ENCODE results near the gene HMX3. TPM values are rescaled to one million over a fixed set of nuclear protein-coding genes. Genes with fewer than 3 reads are reported as not detected.

Gene HMX3
- total RNA-seq, 4 donors from 2014 or later = not detected

- TF ChIP-seq EP300 (IDR thresholded peaks at IDR 0.05) (no peak), POLR2A (IDR thresholded peaks at IDR 0.05) (no peak), CTCF (IDR thresholded peaks at IDR 0.05) (no peak)
- no peak for DNase-seq (ENCODE audit: low spot score in 2 of 2)
- Histone ChIP-seq H3K27ac (no peak overlapping the region), H3K4me3 (no peak overlapping the region), H3K4me1 (no peaks in the 10 kb centered on the region), H3K36me3 (no peaks in the 10 kb centered on the region), H3K9me3 (no peaks in the 10 kb centered on the region), H3K27me3 (peaks cover 0 to 6% of the 10 kb centered on the region in 2 donors)
- WGBS, 2 donors = 60 to 75% methylated on average over 4 of the region's 4 CpGs
Measured at GRCh38 chr10:123093489-123093888, 42.3 kb upstream of the HMX3 start.

GRCh38 chr10:123096452-123096851 is 39.3 kb upstream of the HMX3 start:
- Histone ChIP-seq H3K4me3 (no peak overlapping the region), H3K36me3 (no peaks in the 10 kb centered on the region), H3K27me3 (peaks cover 0 to 6% of the 10 kb centered on the region in 2 donors), H3K27ac (no peak overlapping the region), H3K4me1 (no peaks in the 10 kb centered on the region), H3K9me3 (no peaks in the 10 kb centered on the region)
- TF ChIP-seq POLR2A (IDR thresholded peaks at IDR 0.05) = no peak
- TF ChIP-seq CTCF (IDR thresholded peaks at IDR 0.05) = no peak
- no peak for TF ChIP-seq EP300 (IDR thresholded peaks at IDR 0.05)
- 78 to 88% methylated on average over 5 of the region's 5 CpGs for WGBS, 2 donors
- no peak for DNase-seq (ENCODE audit: low spot score in 2 of 2)

- Histone ChIP-seq H3K4me3 (no peak overlapping the region), H3K4me1 (no peaks in the 10 kb centered on the region), H3K36me3 (no peaks in the 10 kb centered on the region), H3K27ac (no peak overlapping the region), H3K9me3 (no peaks in the 10 kb centered on the region), H3K27me3 (peaks cover 0 to 2% of the 10 kb centered on the region in 2 donors)
- no peak for TF ChIP-seq EP300 (IDR thresholded peaks at IDR 0.05)
- no peak for TF ChIP-seq POLR2A (IDR thresholded peaks at IDR 0.05)
- no peak for TF ChIP-seq CTCF (IDR thresholded peaks at IDR 0.05)
- no peak for DNase-seq (ENCODE audit: low spot score in 2 of 2)
- 79 to 94% methylated on average over 7 of the region's 7 CpGs for WGBS, 2 donors
Measured at GRCh38 chr10:123097039-123097438, 38.7 kb upstream of the HMX3 start.

- H3K27me3 ChIP-seq = no peaks in the 10 kb centered on the region
- H3K27ac ChIP-seq = no peak overlapping the region
- no peak for DNase-seq (ENCODE audit: low spot score in 2 of 2)
- no peaks in the 10 kb centered on the region for H3K4me1 ChIP-seq
- H3K4me3 ChIP-seq = no peak overlapping the region
- no peaks in the 10 kb centered on the region for H3K9me3 ChIP-seq
- no peak for TF ChIP-seq POLR2A (IDR thresholded peaks at IDR 0.05)
- no peak for TF ChIP-seq CTCF (IDR thresholded peaks at IDR 0.05)
- TF ChIP-seq EP300 (IDR thresholded peaks at IDR 0.05) = no peak
- WGBS, 2 donors = 82% methylated on average over 7 of the region's 7 CpGs
- no peaks in the 10 kb centered on the region for H3K36me3 ChIP-seq
Measured at GRCh38 chr10:123100030-123100762, 35.6 kb upstream of the HMX3 start.

- H3K4me1 ChIP-seq = no peaks in the 10 kb centered on the region
- no peak overlapping the region for H3K4me3 ChIP-seq
- H3K27me3 ChIP-seq = no peaks in the 10 kb centered on the region
- 60 to 62% methylated on average over 9 of the region's 9 CpGs for WGBS, 2 donors
- no peak overlapping the region for H3K27ac ChIP-seq
- no peaks in the 10 kb centered on the region for H3K9me3 ChIP-seq
- TF ChIP-seq CTCF (IDR thresholded peaks at IDR 0.05) (no peak), POLR2A (IDR thresholded peaks at IDR 0.05) (no peak), EP300 (IDR thresholded peaks at IDR 0.05) (no peak)
- DNase-seq (ENCODE audit: low spot score in 2 of 2) = no peak
- H3K36me3 ChIP-seq = no peaks in the 10 kb centered on the region
Measured at GRCh38 chr10:123101872-123102271, 33.9 kb upstream of the HMX3 start.

All from tibial nerve (tissue), 4 donors.